Heart left ventricle (tissue), 13 donors: ENCODE measurements around the gene S1PR3.

Experiments
- CTCF ChIP-seq, 12 donors: fragments of 200-600 bp; sonication (generic) in 4 of 12; IDR thresholded peaks; one replicate each; pipeline versions ENCODE4 v1.5.0 to v1.8.0; 2018 to 2022; ENCODE audit warnings: antibody characterized with exemption in 12 of 12, mild to moderate bottlenecking in 5 of 12
- POLR2A ChIP-seq, 2 donors: fragments of 450-650 bp; IDR thresholded peaks; one replicate each; pipeline ENCODE4 v1.6.1; 2017; ENCODE audit warnings: antibody characterized with exemption in 2 of 2, mild to moderate bottlenecking in 2 of 2, moderate library complexity in 2 of 2
- donor health status: ischemic (EF 13 %, LVEDD 7.1; RV severe dilation, severe dysfunction).
- donor health status: DM: no; HTN: yes; CAD: no.
- donor health status: DM: no; HTN: no; CAD: no.
- donor health status: ischemic (EF 25% LVEDD 6.9; RV normal size, moderate dysfunction).
- donor health status: ischemic (EF 25% LVEDD 5.7; RV mildly dilated, moderate dysfunction).
- donor health status: ischemic (EF 35%, LVEDD 5.7; RV mildly dilated, moderate dysfunction).
- donor health status: nonischemic (EF 11% LVEDD 7.7; RV severe dilation, severe dysfunction).
- donor health status: DM: yes; HTN: yes; CAD: no.
- donor health status: PGD.
- donor health status: ischemic (EF 29% LVEDD 5.4; RV normal size, mild dysfunction).
- donor health status: nonischemic (EF 23%, LVEDD 6.1; RV moderate dilation, normal function).

GRCh38 chr9:89039664-89040063 is 48.4 kb downstream of the S1PR3 start:
- TF ChIP-seq CTCF (IDR thresholded peaks at IDR 0.05) (no peak), POLR2A (IDR thresholded peaks at IDR 0.05) (no peak)
